ENCODE results near the gene GPRIN3. TPM values are rescaled to one million over a fixed set of nuclear protein-coding genes. Genes with fewer than 3 reads are reported as not detected.

The GPRIN3 gene
- total RNA-seq, 8 experiments from 2014 or later, result 1.2 to 20.1 (median 7.6) TPM

DNA sequence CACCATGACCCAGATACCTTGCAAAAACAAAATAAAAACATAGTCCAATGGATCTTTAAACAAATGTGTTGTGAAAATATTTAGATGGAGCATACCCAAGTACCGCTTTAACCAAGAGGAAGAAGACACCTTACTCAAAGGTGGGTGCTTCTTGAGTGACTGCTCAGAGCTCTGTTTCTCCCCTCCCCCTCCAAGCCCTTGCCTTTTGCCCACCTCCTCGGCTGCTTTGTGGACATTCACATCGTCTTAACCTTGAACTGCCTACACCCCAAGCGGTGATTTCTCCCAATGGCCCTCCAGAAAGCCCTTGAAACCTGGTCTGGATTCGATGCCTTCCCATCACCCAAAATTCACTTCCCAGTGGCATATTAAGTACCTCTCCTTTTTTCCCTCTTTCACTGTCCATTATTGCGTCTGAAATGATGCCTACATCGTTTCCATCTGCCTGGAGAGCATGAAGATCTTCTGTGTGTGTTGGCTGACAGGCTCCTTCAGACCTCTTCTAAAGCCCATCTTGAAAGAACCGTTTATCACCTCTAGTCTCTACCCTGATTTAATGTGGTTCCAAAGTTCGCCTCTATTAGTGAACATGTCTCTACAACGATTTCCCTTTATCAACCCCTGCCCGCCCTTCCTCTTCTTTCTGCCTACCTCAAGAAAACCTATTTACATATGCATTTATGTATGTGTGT is 968 bp downstream of the GPRIN3 start:
- H3K4me3 ChIP-seq, result peak overlapping the region; percentile 53 to 83 (median 67)
- WGBS, 10 experiments, result 17 to 100% (median 67%) methylated on average over 1 to 6 of the region's 11 CpGs; no CpG with 5 or more reads in 1 of the 10 experiments
- no peak overlapping the region for H3K27ac ChIP-seq
- peak in 1 of 8 experiments; percentile 2 for ATAC-seq (replicated peaks in 6 of 8)
- in situ Hi-C loops (cut with MboI; ENCODE audit: low pct_unique_long_range_greater_than_20kb in 2 of 9, low sequenced_read_pairs in 9 of 9, unreplicated experiment in 9 of 9), result no loop called here
- peaks cover 9 to 23% of the 10 kb centered on the region in 2 donors for H3K4me1 ChIP-seq (replicated peaks in 1 of 2)

DNA sequence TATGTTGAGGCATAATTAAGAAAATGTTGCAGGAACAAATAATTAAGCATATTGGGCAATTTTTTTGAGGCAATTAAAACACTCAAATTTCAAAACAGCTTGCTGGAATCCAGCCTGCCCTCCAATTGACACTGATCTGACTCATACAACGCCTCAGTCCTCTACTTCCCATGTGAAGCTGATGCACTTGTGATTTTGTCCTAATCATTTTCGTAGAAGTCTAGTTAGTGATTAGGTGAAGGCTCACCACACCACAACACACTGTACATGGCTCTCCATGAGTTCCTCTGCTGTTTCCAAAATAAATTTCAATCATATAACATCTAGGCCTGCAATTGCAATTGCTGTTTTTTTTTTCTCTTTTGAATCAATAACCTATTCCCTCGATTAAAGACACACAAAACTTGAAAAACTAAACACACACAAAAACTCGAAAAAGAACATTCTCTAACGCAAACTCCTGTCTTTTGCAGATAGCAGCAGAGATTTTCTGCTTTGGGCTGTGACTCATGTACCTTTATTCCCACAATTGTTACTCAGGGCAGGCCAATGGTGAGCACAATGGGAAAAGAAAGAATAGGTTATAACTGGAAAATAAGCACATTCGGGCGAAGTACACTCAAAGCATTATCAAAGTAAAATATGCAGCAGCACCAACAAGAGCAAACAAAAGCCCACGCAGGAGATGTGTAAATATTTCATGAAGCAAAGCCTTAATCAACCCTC is 1.7 kb downstream of the GPRIN3 start:
- in situ Hi-C loops (cut with MboI; ENCODE audit: low pct_unique_long_range_greater_than_20kb in 2 of 9, low sequenced_read_pairs in 9 of 9, unreplicated experiment in 9 of 9), result no loop called here
- 21 to 94% (median 63%) methylated on average over 3 to 8 of the region's 8 CpGs for WGBS, 10 experiments
- Histone ChIP-seq H3K27ac (no peak overlapping the region), H3K4me3 (peak overlapping the region; percentile 53 to 83 (median 67)), H3K4me1 (replicated peaks in 1 of 2) (peaks cover 9 to 28% of the 10 kb centered on the region in 2 donors)
- ATAC-seq (replicated peaks in 6 of 8), result peak in 2 of 8 experiments; percentile 10 to 29

DNA sequence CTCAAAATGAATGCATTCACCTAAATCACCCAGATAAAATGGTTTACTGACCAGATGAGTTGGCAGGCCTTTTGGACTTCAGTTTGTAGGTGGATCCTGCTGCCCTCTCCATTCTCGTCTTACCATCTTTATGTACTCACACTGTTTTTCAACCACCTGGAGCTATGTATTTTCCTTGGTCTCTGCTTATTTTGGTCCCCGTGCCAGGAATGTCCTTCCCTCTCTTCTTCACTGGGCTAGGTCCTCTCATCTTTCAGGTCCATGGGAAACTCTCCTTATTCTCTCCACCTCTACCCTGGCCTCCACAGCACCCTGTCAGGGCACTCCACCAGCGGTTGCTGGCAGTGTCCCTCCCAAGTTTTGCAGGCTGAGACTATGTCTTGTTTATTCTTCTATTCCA is 2.6 kb downstream of the GPRIN3 start:
- Histone ChIP-seq H3K4me3 (no peak overlapping the region), H3K4me1 (replicated peaks in 1 of 2) (peaks cover 14 to 28% of the 10 kb centered on the region in 2 donors), H3K27ac (no peak overlapping the region)
- no peak for ATAC-seq (replicated peaks in 6 of 8)
- in situ Hi-C loops (cut with MboI; ENCODE audit: low pct_unique_long_range_greater_than_20kb in 2 of 9, low sequenced_read_pairs in 9 of 9, unreplicated experiment in 9 of 9), result no loop called here
- 0 to 95% (median 82%) methylated on average over 1 to 3 of the region's 3 CpGs; no CpG with 5 or more reads in 2 of the 10 experiments for WGBS, 10 experiments

DNA sequence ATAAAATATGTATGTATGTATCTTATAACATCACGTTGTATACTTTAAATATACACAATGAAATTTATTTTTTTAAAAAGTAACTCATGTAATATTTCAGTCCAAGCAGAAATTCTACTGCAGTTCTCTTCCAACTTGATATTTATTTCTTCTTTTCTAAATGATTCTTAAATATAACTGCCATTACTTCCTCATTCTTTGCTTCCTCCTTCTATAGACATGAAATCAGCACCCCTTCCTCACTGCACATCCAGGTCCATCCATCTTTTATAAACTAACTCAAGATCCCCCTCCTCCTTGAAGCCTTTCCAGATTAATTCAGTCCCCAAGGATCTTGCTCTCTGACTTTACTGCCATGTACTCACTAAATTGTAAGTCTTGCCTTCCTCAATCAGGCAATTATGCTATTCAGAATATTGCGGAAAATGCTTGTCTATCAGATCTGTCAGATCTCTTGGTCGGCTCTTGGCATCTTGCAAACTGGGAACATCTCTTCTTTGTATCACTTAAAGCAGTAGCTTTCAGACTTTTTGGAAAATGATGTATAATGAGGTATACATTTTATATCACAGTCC is 3.7 kb downstream of the GPRIN3 start:
- H3K27ac ChIP-seq, result no peak overlapping the region
- in situ Hi-C loops (cut with MboI; ENCODE audit: low pct_unique_long_range_greater_than_20kb in 2 of 9, low sequenced_read_pairs in 9 of 9, unreplicated experiment in 9 of 9), result no loop called here
- peaks cover 24 to 33% of the 10 kb centered on the region in 2 donors for H3K4me1 ChIP-seq (replicated peaks in 1 of 2)
- ATAC-seq (replicated peaks in 6 of 8), result no peak
- no peak overlapping the region for H3K4me3 ChIP-seq
- WGBS, 10 experiments, result 61 to 100% (median 91%) methylated on average over 1 to 3 of the region's 3 CpGs

DNA sequence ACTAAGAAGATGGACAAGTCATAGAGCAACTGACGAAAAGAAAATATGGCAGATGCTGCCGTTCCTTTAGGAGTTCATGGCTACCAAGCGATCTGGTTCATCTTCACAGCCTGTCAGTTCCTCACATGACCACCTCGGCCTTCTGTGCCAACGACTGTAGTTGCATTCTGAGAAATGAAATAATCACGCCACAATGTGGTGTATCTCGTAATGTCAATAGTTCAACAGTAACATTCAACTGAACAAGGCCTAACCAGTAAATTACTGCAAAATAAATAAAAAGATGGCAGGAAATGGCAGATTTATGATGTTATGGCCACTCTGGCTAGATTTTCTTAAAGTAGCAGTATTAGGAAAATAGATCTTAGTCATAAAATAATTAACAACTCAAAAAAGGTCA is 4.4 kb downstream of the GPRIN3 start:
- in situ Hi-C loops (cut with MboI; ENCODE audit: low pct_unique_long_range_greater_than_20kb in 2 of 9, low sequenced_read_pairs in 9 of 9, unreplicated experiment in 9 of 9), result no loop called here
- no peak overlapping the region for H3K27ac ChIP-seq
- WGBS, 10 experiments, result 62 to 95% (median 81%) methylated on average over 3 to 7 of the region's 7 CpGs

DNA sequence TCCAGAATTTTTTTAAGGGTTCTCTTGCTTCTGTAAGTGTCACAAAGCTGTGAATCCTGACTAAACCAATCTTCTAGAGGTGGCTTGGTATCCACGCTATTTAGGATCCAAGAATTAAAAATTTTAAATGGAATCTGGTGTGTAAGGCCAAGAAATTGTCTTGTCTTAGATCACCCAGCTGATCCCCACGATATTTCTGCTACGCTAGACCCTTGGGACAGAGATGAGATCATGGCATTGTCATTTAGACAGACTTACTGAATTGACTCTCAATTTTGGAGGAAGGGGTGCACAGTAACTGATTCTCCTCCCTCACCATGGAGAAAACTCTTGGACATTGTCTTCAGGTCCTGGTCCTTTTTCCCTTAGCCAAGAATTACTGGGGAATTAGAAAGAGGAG is 5.7 kb downstream of the GPRIN3 start:
- no peak for ATAC-seq (replicated peaks in 6 of 8)
- 13 to 78% (median 68%) methylated on average over 1 to 3 of the region's 3 CpGs; no CpG with 5 or more reads in 6 of the 10 experiments for WGBS, 10 experiments
- Histone ChIP-seq H3K4me1 (replicated peaks in 1 of 2) (peaks cover 20 to 35% of the 10 kb centered on the region in 2 donors), H3K4me3 (no peak overlapping the region), H3K27ac (no peak overlapping the region)
- in situ Hi-C loops (cut with MboI; ENCODE audit: low pct_unique_long_range_greater_than_20kb in 2 of 9, low sequenced_read_pairs in 9 of 9, unreplicated experiment in 9 of 9), result no loop called here

More for the DNA sequence above, 4.4 kb downstream of the GPRIN3 start:
- ATAC-seq (replicated peaks in 6 of 8), result peak in 2 of 8 experiments; percentile 14 to 17
- Histone ChIP-seq H3K4me3 (no peak overlapping the region), H3K4me1 (replicated peaks in 1 of 2) (peaks cover 22 to 35% of the 10 kb centered on the region in 2 donors)

DNA sequence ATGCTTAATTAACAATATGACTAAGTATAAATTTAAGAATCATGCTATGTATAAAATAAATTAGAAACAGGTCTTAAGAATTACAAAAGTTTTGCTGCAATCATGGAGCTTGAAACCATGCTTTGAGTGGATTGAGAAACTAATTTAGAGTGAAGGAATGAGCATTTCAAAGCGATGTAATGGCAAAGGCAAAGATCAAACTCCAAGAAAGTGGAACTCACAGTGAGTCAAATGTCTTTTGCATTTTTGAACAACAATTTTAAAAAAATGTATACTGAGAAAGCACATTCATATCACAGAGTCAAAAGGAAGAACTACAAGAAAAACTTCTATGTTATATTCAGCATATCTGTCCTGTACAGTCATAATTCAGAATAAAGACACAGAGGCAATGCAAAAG is 6.6 kb downstream of the GPRIN3 start:
- ATAC-seq (replicated peaks in 6 of 8), result peak in 2 of 8 experiments; percentile 13 to 28
- H3K27ac ChIP-seq, result no peak overlapping the region

DNA sequence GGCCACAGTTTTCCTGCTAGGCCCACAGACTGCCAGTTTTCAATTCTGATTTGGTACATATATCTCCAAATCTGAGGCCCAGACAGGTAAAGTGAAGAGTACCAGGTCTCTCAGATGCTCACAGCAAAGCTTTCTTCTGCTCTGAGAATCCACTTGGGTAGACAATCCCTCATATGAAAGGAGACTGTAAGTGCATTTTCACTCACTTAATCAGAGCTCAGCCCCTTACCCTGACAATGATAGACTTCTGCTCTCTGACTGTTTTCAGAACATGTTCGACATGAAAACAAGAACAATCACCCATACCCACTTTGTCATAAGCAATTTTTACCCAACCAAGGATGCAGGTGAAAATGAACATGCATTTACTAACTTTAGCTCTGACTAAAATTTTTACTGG is 7.1 kb downstream of the GPRIN3 start:
- WGBS, 10 experiments, result 86 to 100% (median 100%) methylated on average over 1 of the region's 1 CpG; no CpG with 5 or more reads in 1 of the 10 experiments
- in situ Hi-C loops (cut with MboI; ENCODE audit: low pct_unique_long_range_greater_than_20kb in 2 of 9, low sequenced_read_pairs in 9 of 9, unreplicated experiment in 9 of 9), result no loop called here
- Histone ChIP-seq H3K4me1 (replicated peaks in 1 of 2) (peaks cover 20 to 36% of the 10 kb centered on the region in 2 donors), H3K27ac (no peak overlapping the region), H3K4me3 (no peak overlapping the region)
- no peak for ATAC-seq (replicated peaks in 6 of 8)

More for the DNA sequence above, 6.6 kb downstream of the GPRIN3 start:
- Histone ChIP-seq H3K4me1 (replicated peaks in 1 of 2) (peaks cover 20 to 37% of the 10 kb centered on the region in 2 donors), H3K4me3 (no peak overlapping the region)
- 86 to 100% (median 100%) methylated on average over 1 of the region's 1 CpG for WGBS, 10 experiments
- in situ Hi-C loops (cut with MboI; ENCODE audit: low pct_unique_long_range_greater_than_20kb in 2 of 9, low sequenced_read_pairs in 9 of 9, unreplicated experiment in 9 of 9), result no loop called here

DNA sequence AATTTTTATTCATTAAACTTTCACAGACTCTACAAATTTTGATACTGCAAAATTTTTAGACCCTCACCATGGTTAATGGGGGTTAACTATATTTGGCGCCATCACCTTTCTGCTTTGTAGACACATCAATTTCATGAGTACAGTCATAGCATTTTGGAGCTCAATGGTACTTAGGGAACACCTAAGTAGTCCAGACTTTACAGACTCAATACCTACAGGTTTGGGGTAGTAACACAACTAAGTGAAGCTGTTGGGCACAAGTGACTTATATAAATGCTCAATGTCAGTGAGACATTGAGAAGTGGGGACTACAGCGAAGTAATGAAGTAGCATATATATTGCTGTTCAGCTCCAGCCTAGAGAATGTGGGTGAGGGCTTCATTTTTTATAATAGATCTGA is 7.5 kb downstream of the GPRIN3 start:
- H3K4me1 ChIP-seq (replicated peaks in 1 of 2), result peaks cover 20 to 36% of the 10 kb centered on the region in 2 donors
- no peak for ATAC-seq (replicated peaks in 6 of 8)
- 49 to 100% (median 83%) methylated on average over 1 to 2 of the region's 2 CpGs; no CpG with 5 or more reads in 3 of the 10 experiments for WGBS, 10 experiments

DNA sequence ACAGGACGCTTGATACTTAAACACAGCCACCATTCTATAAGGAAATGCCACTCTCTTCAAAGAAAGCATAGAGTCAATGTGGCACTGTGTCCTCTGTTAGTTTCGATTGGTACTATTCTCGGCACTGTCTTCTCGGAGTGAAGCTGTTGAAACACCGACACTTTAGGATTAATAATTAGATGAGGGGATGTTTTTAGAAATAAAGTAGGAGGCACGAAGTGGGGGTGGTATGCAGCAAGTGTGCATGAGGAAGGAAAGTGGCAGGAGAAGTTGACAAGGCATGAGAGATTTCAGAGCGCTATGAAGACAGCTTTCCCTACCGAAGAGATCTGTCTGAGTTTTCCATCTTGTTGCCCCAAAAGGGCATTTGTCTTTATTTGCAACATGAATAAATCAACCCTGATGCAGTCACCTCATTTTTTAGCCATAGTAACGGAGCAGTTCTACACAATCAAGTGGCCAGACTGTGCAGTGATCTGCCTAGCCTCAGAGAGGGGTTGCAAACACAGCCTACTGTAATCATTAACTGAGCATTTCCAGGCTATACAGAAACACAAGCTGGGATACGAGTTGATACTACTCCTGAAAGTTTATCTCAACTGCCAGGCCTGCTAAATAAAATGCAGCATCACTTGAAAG is 8.3 kb downstream of the GPRIN3 start:
- Histone ChIP-seq H3K4me1 (replicated peaks in 1 of 2) (peaks cover 20 to 36% of the 10 kb centered on the region in 2 donors), H3K4me3 (no peak overlapping the region), H3K27ac (peak overlapping the region in 1 of 2 donors; percentile 23)
- peak in 6 of 8 experiments; percentile 24 to 93 (median 90) for ATAC-seq (replicated peaks in 6 of 8)
- 46 to 79% (median 57%) methylated on average over 4 to 10 of the region's 10 CpGs; no CpG with 5 or more reads in 1 of the 10 experiments for WGBS, 10 experiments
- in situ Hi-C loops (cut with MboI; ENCODE audit: low pct_unique_long_range_greater_than_20kb in 2 of 9, low sequenced_read_pairs in 9 of 9, unreplicated experiment in 9 of 9), result no loop called here

More for the DNA sequence above, 7.5 kb downstream of the GPRIN3 start:
- Histone ChIP-seq H3K4me3 (no peak overlapping the region), H3K27ac (no peak overlapping the region)
- in situ Hi-C loops (cut with MboI; ENCODE audit: low pct_unique_long_range_greater_than_20kb in 2 of 9, low sequenced_read_pairs in 9 of 9, unreplicated experiment in 9 of 9), result no loop called here

DNA sequence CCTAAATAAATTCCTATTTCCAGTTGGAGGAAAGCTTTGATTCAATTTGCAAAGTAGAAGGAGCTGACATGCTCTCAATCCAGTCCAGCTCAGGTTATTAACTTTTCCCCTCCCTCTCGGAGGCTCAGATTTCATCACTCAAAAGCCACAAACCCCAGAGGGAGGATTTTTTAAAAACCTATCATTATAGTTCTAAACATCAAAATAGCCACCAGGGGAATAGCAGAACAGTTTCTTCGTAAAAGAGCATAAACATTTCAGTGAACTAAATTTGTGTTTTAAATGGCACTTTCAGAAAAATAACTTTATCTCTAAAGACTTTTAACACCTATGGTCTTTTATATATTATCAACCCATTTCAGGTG is 8.8 kb downstream of the GPRIN3 start:
- Histone ChIP-seq H3K4me3 (no peak overlapping the region), H3K27ac (no peak overlapping the region), H3K4me1 (replicated peaks in 1 of 2) (peaks cover 20 to 36% of the 10 kb centered on the region in 2 donors)
- in situ Hi-C loops (cut with MboI; ENCODE audit: low pct_unique_long_range_greater_than_20kb in 2 of 9, low sequenced_read_pairs in 9 of 9, unreplicated experiment in 9 of 9), result no loop called here
- peak in 4 of 8 experiments; percentile 35 to 66 (median 42) for ATAC-seq (replicated peaks in 6 of 8)
- WGBS, 10 experiments, result 0 to 80% (median 39%) methylated on average over 1 to 2 of the region's 2 CpGs; no CpG with 5 or more reads in 2 of the 10 experiments

DNA sequence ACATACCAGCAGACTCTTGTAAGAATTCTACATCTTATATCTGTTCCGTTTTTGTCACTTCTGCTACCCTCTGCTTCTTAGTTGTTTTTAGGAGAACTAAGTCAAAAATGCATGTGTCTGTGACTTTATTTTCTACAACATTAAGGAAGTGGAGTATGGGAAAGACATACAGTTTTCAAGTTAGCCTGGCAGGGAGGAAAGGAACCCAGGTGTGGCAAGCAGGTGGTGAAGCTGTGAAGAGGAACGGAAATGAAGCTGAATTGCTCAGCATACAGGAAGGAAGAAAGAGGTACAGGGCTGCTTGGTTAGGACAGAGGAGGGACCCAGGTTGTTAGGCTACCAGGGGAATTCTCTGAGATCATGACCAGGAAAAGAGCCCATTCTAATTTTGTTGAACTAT is 9.4 kb downstream of the GPRIN3 start:
- H3K4me3 ChIP-seq, result no peak overlapping the region
- peaks cover 20 to 34% of the 10 kb centered on the region in 2 donors for H3K4me1 ChIP-seq (replicated peaks in 1 of 2)
- ATAC-seq (replicated peaks in 6 of 8), result no peak
- H3K27ac ChIP-seq, result no peak overlapping the region
- in situ Hi-C loops (cut with MboI; ENCODE audit: low pct_unique_long_range_greater_than_20kb in 2 of 9, low sequenced_read_pairs in 9 of 9, unreplicated experiment in 9 of 9), result no loop called here
- WGBS, 10 experiments, result 57 to 100% (median 87%) methylated on average over 1 to 2 of the region's 2 CpGs; no CpG with 5 or more reads in 1 of the 10 experiments

Measured in motor neuron (in vitro differentiated cells).